Stimulated activated CD4-positive, alpha-beta T cell treated with anti-CD3 and anti-CD28 coated beads, TNF-alpha, amount 100 ng/mL, for 24 hours (primary cell): ENCODE measurements around the gene FRMPD4.
"Not testable (repeated sequence)": the region's sequence is repeated elsewhere in the genome, so short reads cannot be mapped to it uniquely, and the experiment has no call there.

Experiments
- DNase-seq, 3 experiments: peaks; one replicate each; pipeline ENCODE4 v3.0.0-alpha.2; 2020; ENCODE audit warnings: low read depth in 3 of 3

The FRMPD4 gene

DNA sequence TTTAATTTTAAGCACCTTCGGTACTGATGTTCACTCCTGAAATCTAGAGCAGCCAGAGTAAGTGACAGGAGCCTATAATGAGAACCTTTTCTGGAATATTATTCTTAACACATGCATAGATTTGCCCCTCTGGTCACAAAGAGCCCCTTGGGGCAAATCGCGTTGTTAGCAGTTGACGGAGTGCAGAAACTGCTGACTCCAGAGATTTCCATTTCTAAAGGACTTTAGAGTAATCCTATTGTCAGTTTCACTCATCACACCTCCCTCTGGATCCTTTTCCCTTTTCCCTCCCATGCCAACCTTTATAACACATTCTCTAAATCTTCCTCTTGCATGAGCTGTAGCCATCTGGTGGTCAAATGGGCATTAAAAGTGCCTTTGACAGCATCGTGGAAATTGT lies 388.0 kb downstream of the FRMPD4 start:
- DNase-seq = no peak

- not testable (repeated sequence) for DNase-seq
Observed at GRCh38 chrX:12538096-12538495, 399.8 kb downstream of the FRMPD4 start.

- not testable (repeated sequence) for DNase-seq
Observed at GRCh38 chrX:12542251-12542650, 404.0 kb downstream of the FRMPD4 start.

- DNase-seq = no peak
Observed at GRCh38 chrX:12548341-12548740, 410.1 kb downstream of the FRMPD4 start.

DNA sequence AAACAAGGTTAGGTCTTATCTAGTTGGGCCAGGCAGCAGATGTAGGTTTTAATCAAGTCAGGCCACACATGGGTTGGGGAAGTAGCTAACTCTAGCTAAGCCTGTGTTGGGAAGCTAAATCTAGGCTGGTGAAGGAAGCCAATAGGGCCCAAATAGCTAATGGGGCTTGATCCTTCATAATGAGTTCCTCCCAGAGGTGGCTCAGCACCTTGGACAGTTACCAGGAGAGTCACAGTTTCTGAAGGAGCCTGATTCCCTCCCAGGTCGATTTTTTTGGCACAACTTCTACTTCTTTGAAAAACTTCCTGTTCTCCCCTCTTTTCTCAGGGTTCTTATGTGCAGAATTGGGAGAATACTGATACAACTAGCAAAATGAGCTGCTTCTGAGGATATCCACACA lies 410.5 kb downstream of the FRMPD4 start:
- DNase-seq = no peak

- no peak for DNase-seq
Observed at GRCh38 chrX:12554206-12554605, 415.9 kb downstream of the FRMPD4 start.

DNA sequence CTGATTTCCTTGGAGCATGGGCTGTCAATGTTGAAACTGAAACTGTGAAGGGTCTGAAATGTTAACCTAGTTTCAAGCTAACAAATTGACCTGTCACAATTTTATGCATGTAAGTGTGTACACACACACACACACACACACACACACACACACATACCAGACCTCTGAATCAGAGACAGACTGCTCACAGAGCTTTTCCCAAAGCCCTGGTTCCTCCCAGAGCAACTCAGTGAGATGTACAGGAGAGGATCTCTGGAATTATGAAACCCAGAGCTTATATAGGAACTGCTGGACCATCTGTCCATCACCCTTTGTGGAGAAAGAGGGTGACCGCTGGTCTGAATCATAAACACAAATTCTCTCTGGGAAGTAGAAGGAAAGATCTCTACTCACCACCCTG lies 424.8 kb downstream of the FRMPD4 start:
- DNase-seq = no peak

DNA sequence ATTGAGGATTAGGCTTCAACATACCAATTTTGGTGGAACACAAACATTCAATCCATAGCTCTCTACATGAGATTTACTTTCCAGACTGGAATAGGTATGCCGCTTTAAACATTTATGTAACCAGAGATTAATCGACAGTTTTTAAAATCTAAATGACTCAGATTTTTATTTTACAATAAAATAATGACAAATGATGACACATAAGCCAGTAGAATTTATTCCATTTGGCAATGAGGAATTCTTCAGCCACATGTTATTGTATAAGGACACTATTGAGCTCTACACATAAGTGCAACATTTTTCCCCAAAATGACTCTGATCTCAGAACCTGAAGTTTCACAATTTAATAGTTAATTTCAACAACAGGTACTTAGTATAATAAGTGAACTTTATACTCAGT lies 425.9 kb downstream of the FRMPD4 start:
- no peak for DNase-seq

DNA sequence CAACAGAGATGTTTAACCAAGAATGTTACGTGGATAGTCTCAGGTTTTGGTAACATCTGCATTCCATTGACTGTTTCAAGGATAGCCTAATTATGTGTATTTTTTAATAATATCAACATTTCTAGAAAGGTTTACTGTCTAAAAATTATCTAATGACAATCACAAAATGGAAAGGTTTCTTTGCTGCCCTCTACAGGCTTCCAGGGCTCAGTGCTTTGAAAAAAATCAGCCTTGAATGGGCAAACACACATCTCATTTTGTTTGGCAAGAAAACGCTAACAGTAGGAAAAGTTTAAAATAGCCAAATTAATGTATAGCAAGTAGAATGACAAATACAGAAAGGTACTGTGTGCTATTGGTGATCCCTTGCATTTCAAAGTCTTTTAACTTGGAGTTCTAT lies 429.6 kb downstream of the FRMPD4 start:
- no peak for DNase-seq

DNA sequence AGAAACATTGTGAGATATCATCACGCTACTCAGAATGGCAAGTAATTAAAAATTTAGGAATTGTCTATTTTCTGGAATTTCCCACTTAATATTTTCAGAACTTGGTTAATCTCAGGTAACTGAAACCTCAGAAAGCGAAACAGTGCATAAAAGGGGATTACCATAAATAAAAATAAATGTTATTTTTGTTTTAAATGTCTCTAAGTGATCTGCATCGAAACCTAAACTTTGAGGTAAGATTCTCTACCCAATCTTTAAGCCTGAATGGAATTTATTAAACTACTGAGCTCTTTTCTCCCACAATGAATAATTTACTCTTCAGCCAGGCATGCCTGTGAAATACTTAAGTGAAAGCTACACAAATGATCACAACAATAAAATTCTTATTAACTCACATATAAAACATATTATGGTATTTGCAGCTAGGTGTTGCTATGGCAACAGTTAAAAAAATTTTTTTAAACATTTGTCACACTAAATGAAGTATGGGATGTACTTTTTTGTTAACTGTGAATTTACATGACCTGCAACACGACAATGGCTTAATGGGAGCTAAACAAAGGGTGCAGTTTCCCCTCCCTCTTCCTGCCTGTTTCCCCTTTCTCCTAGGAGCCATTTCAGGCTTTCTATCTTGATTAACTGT lies 432.7 kb downstream of the FRMPD4 start:
- no peak for DNase-seq

- no peak for DNase-seq
Observed at GRCh38 chrX:12579311-12579710, 441.0 kb downstream of the FRMPD4 start.

GRCh38 chrX:12580548-12580947 lies 442.3 kb downstream of the FRMPD4 start:
- DNase-seq = no peak

DNA sequence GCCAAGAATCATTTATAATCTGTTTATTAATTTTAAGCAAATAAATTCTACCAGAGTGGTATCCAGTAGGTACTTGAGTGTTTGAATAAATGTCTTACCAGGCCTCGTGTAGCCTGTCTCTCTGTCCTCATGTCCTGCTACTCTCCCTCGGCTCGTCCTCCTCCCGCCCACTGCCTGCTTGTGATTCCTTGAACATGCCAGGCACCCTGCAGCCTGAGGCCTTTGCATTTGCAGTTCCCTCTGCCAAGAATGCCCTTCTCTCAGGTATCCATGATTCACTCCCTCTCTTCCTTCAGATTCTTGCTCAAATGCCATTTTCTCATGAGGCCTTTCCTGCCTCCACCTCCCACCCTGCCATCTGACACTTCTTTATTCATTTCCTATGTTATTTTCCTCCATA lies 443.3 kb downstream of the FRMPD4 start:
- DNase-seq = no peak

- no peak for DNase-seq
Observed at GRCh38 chrX:12582649-12583048, 444.4 kb downstream of the FRMPD4 start.

GRCh38 chrX:12583543-12583942 lies 445.3 kb downstream of the FRMPD4 start:
- DNase-seq = no peak

- no peak for DNase-seq
Observed at GRCh38 chrX:12595720-12596119, 457.4 kb downstream of the FRMPD4 start.

DNA sequence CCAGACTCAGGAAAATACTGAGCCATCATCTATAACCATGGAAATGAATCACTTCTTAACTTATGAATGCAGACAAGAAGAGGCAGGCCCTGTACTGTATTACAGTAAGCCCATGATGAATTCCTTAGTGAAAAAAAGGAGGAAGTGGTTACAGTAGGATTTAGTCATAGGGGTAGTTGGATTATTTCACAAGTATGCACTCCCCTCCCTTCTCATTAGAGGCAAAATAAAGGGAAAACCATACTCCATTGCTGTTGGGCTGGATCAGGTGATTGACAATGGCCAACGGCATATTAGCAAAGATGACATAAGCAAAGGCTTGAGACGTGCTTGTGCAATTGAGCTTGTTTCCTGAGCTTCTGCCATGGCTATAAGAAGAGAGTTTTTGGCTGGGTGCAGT lies 471.8 kb downstream of the FRMPD4 start:
- no peak for DNase-seq

- DNase-seq = no peak
Observed at GRCh38 chrX:12611471-12611870, 473.2 kb downstream of the FRMPD4 start.

- DNase-seq = no peak
Observed at GRCh38 chrX:12614266-12614665, 476.0 kb downstream of the FRMPD4 start.

DNA sequence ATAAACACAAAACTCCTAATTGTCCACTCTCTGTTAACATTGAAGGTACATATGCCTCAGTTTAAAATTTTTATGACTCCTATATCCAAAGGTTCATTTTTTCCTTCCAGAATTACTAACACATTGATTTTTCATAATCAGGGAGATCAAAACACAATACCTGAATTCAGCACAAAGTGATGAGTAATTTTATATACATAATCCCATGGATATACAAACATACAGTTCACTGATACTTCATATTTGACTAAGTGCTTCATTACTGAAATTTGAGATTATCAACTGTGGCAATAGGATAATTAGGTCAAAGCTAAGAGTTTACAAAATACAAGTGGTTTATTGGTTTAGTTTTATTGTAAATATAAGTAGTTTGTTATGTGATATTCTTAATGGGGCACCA lies 476.8 kb downstream of the FRMPD4 start:
- DNase-seq = no peak

GRCh38 chrX:12617241-12617640 lies 479.0 kb downstream of the FRMPD4 start:
- DNase-seq = no peak

GRCh38 chrX:12647230-12647629 lies 509.0 kb downstream of the FRMPD4 start:
- no peak for DNase-seq

GRCh38 chrX:12648995-12649394 lies 510.7 kb downstream of the FRMPD4 start:
- no peak for DNase-seq

GRCh38 chrX:12657433-12657832 lies 519.2 kb downstream of the FRMPD4 start:
- no peak for DNase-seq
